ENCODE data around the gene DNAJA3. TPM values are rescaled to one million over a fixed set of nuclear protein-coding genes. Genes with fewer than 3 reads are reported as not detected.

The DNAJA3 gene
- total and polyA plus RNA-seq, 10 of the 15 experiments (the other 5 are each of a cell fraction or from before 2014, with no cell fraction given): 8.4 to 141 (median 60.8) TPM

DNA sequence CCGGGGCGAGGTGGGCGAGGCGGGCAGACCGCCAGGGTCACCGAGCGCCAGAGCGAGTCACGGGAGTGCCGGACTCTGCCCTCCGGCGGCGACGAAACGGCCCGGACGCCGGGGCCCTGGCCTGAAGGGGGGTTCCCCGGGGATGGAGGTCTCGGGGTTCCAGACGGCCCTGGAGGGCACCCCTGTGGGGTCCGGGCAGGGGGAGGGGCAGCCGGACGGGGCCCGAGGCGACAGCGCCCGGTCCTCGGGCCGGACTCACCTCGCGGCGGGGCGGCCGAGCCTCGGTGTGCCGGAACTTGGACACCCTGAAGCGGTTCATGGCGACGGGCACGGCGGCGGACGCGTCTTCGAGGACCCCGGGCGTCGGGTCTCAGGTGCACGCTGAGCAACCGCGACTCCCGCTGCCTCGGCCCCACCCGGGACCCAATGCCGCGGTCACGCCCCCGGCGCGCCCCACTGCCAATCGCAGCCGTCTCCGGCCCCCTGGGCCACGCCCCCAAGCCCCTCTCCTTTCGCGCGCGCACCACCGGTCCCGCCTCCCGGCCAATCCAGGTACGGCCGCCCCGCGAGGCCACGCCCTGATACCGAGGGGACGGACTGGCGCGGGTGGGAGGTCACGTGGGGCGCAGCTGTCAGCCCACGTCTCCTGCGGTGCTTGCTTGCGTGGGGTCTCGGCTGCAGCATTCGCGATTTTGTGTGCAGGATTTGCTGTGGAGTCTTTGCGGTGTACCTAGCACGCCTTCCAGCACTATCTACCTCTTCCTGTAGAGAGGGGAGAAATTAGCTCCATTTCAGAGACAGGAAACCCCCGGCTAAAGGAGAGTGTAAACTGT, 9.3 kb upstream of the DNAJA3 start, which contains the start of gene CORO7 (continued):
- TF ChIP-seq, protein P1, sequence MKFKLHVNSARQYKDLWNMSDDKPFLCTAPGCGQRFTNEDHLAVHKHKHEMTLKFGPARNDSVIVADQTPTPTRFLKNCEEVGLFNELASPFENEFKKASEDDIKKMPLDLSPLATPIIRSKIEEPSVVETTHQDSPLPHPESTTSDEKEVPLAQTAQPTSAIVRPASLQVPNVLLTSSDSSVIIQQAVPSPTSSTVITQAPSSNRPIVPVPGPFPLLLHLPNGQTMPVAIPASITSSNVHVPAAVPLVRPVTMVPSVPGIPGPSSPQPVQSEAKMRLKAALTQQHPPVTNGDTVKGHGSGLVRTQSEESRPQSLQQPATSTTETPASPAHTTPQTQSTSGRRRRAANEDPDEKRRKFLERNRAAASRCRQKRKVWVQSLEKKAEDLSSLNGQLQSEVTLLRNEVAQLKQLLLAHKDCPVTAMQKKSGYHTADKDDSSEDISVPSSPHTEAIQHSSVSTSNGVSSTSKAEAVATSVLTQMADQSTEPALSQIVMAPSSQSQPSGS (IDR thresholded peaks at IDR 0.05; ENCODE audit: low read length): no peak
- peak; percentile 37 for TF ChIP-seq MEF2B (IDR thresholded peaks at IDR 0.05; ENCODE audit: partially characterized antibody, poor library complexity, severe bottlenecking)
- no peak for TF ChIP-seq CHD1 (IDR thresholded peaks at IDR 0.05; ENCODE audit: low read depth, low read length)
- peak; percentile 84 to 93 for TF ChIP-seq BHLHE40 (IDR thresholded peaks at IDR 0.05; ENCODE audit: borderline replicate concordance in 1 of 2, low read depth in 2 of 2, low read length in 1 of 2)
- 0 out of 4 replicates have a peak, but pooled peaks of 1 of the 2 experiments have one; percentile 16 for TF ChIP-seq IKZF2 (IDR thresholded peaks at IDR 0.05)
- TF ChIP-seq, protein P2, sequence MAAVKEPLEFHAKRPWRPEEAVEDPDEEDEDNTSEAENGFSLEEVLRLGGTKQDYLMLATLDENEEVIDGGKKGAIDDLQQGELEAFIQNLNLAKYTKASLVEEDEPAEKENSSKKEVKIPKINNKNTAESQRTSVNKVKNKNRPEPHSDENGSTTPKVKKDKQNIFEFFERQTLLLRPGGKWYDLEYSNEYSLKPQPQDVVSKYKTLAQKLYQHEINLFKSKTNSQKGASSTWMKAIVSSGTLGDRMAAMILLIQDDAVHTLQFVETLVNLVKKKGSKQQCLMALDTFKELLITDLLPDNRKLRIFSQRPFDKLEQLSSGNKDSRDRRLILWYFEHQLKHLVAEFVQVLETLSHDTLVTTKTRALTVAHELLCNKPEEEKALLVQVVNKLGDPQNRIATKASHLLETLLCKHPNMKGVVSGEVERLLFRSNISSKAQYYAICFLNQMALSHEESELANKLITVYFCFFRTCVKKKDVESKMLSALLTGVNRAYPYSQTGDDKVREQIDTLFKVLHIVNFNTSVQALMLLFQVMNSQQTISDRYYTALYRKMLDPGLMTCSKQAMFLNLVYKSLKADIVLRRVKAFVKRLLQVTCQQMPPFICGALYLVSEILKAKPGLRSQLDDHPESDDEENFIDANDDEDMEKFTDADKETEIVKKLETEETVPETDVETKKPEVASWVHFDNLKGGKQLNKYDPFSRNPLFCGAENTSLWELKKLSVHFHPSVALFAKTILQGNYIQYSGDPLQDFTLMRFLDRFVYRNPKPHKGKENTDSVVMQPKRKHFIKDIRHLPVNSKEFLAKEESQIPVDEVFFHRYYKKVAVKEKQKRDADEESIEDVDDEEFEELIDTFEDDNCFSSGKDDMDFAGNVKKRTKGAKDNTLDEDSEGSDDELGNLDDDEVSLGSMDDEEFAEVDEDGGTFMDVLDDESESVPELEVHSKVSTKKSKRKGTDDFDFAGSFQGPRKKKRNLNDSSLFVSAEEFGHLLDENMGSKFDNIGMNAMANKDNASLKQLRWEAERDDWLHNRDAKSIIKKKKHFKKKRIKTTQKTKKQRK (IDR thresholded peaks at IDR 0.05; ENCODE audit: low read depth, low read length): no peak
- peak; percentile 59 for TF ChIP-seq MYC (IDR thresholded peaks at IDR 0.05; ENCODE audit: insufficient read depth, insufficient read length, insufficient replicate concordance, low read length, severe bottlenecking)
- peak; percentile 93 for TF ChIP-seq LARP7 (IDR thresholded peaks at IDR 0.05)
- TF ChIP-seq KAT2A (conservative IDR thresholded peaks at IDR 0.05; ENCODE audit: control insufficient read depth, low read depth, low read length): no peak
- TF ChIP-seq POLR2AphosphoS5 (IDR thresholded peaks at IDR 0.05; ENCODE audit: low read length): peak; percentile 82
- TF ChIP-seq, protein P3, sequence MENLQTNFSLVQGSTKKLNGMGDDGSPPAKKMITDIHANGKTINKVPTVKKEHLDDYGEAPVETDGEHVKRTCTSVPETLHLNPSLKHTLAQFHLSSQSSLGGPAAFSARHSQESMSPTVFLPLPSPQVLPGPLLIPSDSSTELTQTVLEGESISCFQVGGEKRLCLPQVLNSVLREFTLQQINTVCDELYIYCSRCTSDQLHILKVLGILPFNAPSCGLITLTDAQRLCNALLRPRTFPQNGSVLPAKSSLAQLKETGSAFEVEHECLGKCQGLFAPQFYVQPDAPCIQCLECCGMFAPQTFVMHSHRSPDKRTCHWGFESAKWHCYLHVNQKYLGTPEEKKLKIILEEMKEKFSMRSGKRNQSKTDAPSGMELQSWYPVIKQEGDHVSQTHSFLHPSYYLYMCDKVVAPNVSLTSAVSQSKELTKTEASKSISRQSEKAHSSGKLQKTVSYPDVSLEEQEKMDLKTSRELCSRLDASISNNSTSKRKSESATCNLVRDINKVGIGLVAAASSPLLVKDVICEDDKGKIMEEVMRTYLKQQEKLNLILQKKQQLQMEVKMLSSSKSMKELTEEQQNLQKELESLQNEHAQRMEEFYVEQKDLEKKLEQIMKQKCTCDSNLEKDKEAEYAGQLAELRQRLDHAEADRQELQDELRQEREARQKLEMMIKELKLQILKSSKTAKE (IDR thresholded peaks at IDR 0.05; ENCODE audit: low read depth, poor library complexity, severe bottlenecking): no peak
- no peak for TF ChIP-seq HDAC2 (IDR thresholded peaks at IDR 0.05)
- TF ChIP-seq, protein P4, sequence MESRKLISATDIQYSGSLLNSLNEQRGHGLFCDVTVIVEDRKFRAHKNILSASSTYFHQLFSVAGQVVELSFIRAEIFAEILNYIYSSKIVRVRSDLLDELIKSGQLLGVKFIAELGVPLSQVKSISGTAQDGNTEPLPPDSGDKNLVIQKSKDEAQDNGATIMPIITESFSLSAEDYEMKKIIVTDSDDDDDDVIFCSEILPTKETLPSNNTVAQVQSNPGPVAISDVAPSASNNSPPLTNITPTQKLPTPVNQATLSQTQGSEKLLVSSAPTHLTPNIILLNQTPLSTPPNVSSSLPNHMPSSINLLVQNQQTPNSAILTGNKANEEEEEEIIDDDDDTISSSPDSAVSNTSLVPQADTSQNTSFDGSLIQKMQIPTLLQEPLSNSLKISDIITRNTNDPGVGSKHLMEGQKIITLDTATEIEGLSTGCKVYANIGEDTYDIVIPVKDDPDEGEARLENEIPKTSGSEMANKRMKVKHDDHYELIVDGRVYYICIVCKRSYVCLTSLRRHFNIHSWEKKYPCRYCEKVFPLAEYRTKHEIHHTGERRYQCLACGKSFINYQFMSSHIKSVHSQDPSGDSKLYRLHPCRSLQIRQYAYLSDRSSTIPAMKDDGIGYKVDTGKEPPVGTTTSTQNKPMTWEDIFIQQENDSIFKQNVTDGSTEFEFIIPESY (IDR thresholded peaks at IDR 0.05): no peak
- no peak for TF ChIP-seq FOXM1 (IDR thresholded peaks at IDR 0.05; ENCODE audit: low read depth, low read length)
- no peak for TF ChIP-seq ESRRA (IDR thresholded peaks at IDR 0.05; ENCODE audit: low read length)
- peak; percentile 94 for TF ChIP-seq POLR2A (IDR thresholded peaks at IDR 0.05; ENCODE audit: low read depth, low read length)
- TF ChIP-seq EP300 (IDR thresholded peaks at IDR 0.05; ENCODE audit: borderline replicate concordance in 1 of 2, control insufficient read depth in 1 of 2, low read depth in 2 of 2, low read length in 2 of 2): 0 out of 4 replicates have a peak, but pooled peaks of 1 of the 2 experiments have one; percentile 7
- no peak for TF ChIP-seq RBBP5 (conservative IDR thresholded peaks at IDR 0.05)
- no peak for TF ChIP-seq SMAD5 (IDR thresholded peaks at IDR 0.05; ENCODE audit: low read depth)
- no peak for TF ChIP-seq KLF5 (IDR thresholded peaks at IDR 0.05; ENCODE audit: partially characterized antibody)
- no peak for TF ChIP-seq TARDBP (IDR thresholded peaks at IDR 0.05; ENCODE audit: borderline replicate concordance)
- no peak for TF ChIP-seq BRCA1 (IDR thresholded peaks at IDR 0.05; ENCODE audit: low read depth, low read length)

Measured in GM12878 (cell line).